Right atrium auricular region (tissue), 2 donors: ENCODE results near the gene KCNB1. TPM values are rescaled to one million over a fixed set of nuclear protein-coding genes. Genes with fewer than 3 reads are reported as not detected.

Experiments
- DNase-seq: peaks from one replicate; pipeline ENCODE4 v3.0.0-alpha.2; 2019; ENCODE audit warnings: low spot score
- H3K27ac ChIP-seq, 2 donors: fragments of 200-600 bp; sonication (generic); 1 replicate in 1 of 2; 2 replicates in 1 of 2; pipeline ENCODE4 v1.5.1; 2016 to 2019
- H3K27me3 ChIP-seq, 2 donors: fragments of 200-600 bp; sonication (generic); one replicate each; pipeline versions ENCODE4 v1.5.1 to v1.6.0; 2017 to 2019
- H3K36me3 ChIP-seq: fragments of 200-600 bp; sonication (generic); one replicate; pipeline ENCODE4 v1.5.1; 2016
- H3K4me1 ChIP-seq, 2 donors: fragments of 200-600 bp; sonication (generic); one replicate each; pipeline versions ENCODE4 v1.5.1 to v1.6.0; 2017 to 2019
- H3K4me3 ChIP-seq, 2 donors: fragments of 200-600 bp; sonication (generic); 1 replicate in 1 of 2; 2 replicates in 1 of 2; pipeline ENCODE4 v1.5.1; 2017 to 2019; ENCODE audit warnings: mild to moderate bottlenecking in 1 of 2, moderate library complexity in 1 of 2
- H3K9me3 ChIP-seq, 2 donors: fragments of 200-600 bp; sonication (generic); one replicate each; pipeline ENCODE4 v1.5.1; 2019
- CTCF ChIP-seq, 2 donors: fragments of 200-600 bp; sonication (generic); IDR thresholded peaks; one replicate each; pipeline ENCODE4 v1.5.1; 2019; ENCODE audit warnings: antibody characterized with exemption in 2 of 2
- total RNA-seq, 2 donors: library from RNA; depleted of rRNA; stranded (reverse); fragments of >200 nt; gene quantifications; one replicate each; pipeline ENCODE4 v1.1.0, GENCODE V29; 2016

Gene KCNB1
- total RNA-seq, 2 donors from 2014 or later: 1.4 to 2.7 TPM

GRCh38 chr20:49418809-49419208, 63.7 kb downstream of the KCNB1 start:
- no peak for TF ChIP-seq CTCF (IDR thresholded peaks at IDR 0.05)
- no peak for DNase-seq
- Histone ChIP-seq H3K27me3 (no peaks in the 10 kb centered on the region), H3K4me1 (peaks cover 0 to 13% of the 10 kb centered on the region in 2 donors), H3K36me3 (no peaks in the 10 kb centered on the region), H3K27ac (peak overlapping the region in 1 of 2 donors; percentile 31), H3K9me3 (no peaks in the 10 kb centered on the region), H3K4me3 (no peak overlapping the region)

GRCh38 chr20:49417843-49418555, 64.5 kb downstream of the KCNB1 start:
- peaks cover 0 to 13% of the 10 kb centered on the region in 2 donors for H3K4me1 ChIP-seq
- H3K9me3 ChIP-seq: no peaks in the 10 kb centered on the region
- no peak overlapping the region for H3K27ac ChIP-seq
- no peak for DNase-seq
- no peaks in the 10 kb centered on the region for H3K36me3 ChIP-seq
- H3K27me3 ChIP-seq: no peaks in the 10 kb centered on the region
- H3K4me3 ChIP-seq: no peak overlapping the region
- TF ChIP-seq CTCF (IDR thresholded peaks at IDR 0.05): no peak

- no peak overlapping the region for H3K4me3 ChIP-seq
- no peak for DNase-seq
- H3K4me1 ChIP-seq: peaks cover 0 to 9% of the 10 kb centered on the region in 2 donors
- H3K27me3 ChIP-seq: no peaks in the 10 kb centered on the region
- no peak overlapping the region for H3K27ac ChIP-seq
- TF ChIP-seq CTCF (IDR thresholded peaks at IDR 0.05): no peak
- no peaks in the 10 kb centered on the region for H3K36me3 ChIP-seq
- no peaks in the 10 kb centered on the region for H3K9me3 ChIP-seq
These were observed 66.8 kb downstream of the KCNB1 start for GRCh38 chr20:49415668-49416044.

GRCh38 chr20:49415005-49415667, 67.3 kb downstream of the KCNB1 start:
- no peak overlapping the region for H3K27ac ChIP-seq
- H3K4me1 ChIP-seq: peaks cover 0 to 4% of the 10 kb centered on the region in 2 donors
- no peak for TF ChIP-seq CTCF (IDR thresholded peaks at IDR 0.05)

GRCh38 chr20:49413677-49414076, 68.8 kb downstream of the KCNB1 start:
- no peak for TF ChIP-seq CTCF (IDR thresholded peaks at IDR 0.05)
- no peaks in the 10 kb centered on the region for H3K27me3 ChIP-seq
- H3K9me3 ChIP-seq: no peaks in the 10 kb centered on the region
- no peak overlapping the region for H3K27ac ChIP-seq
- no peak for DNase-seq
- H3K4me3 ChIP-seq: no peak overlapping the region
- H3K36me3 ChIP-seq: no peaks in the 10 kb centered on the region
- no peaks in the 10 kb centered on the region for H3K4me1 ChIP-seq

More at GRCh38 chr20:49415005-49415667, 67.3 kb downstream of the KCNB1 start:
- Histone ChIP-seq H3K27me3 (no peaks in the 10 kb centered on the region), H3K4me3 (no peak overlapping the region), H3K36me3 (no peaks in the 10 kb centered on the region), H3K9me3 (no peaks in the 10 kb centered on the region)
- no peak for DNase-seq
